Activated CD8-positive, alpha-beta T cell treated with anti-CD3 and anti-CD28 coated beads for 36 hours (primary cell): ENCODE results near the gene GNB1. TPM values are rescaled to one million over a fixed set of nuclear protein-coding genes. Genes with fewer than 3 reads are reported as not detected.
"Not testable (repeated sequence)": the region's sequence is repeated elsewhere in the genome, so short reads cannot be mapped to it uniquely, and the experiment has no call there.

ENCODE experiments used
- ATAC-seq: fragments of 200-7000 bp; cut with Tn5 transposase; one replicate; pipeline ENCODE4 v1.10.0; 2021; ENCODE audit warnings: mild to moderate bottlenecking, moderate library complexity
- CTCF ChIA-PET: fragments of 350-600 bp; sonication (Branson Sonifier 250); formaldehyde crosslinking; loops from one replicate; lab custom pipeline; 2021; ENCODE audit warnings: antibody characterized with exemption; lab: Charles Lee
- POLR2A ChIA-PET: fragments of 350-600 bp; sonication (Branson Sonifier 250); formaldehyde crosslinking; loops from one replicate; lab custom pipeline; 2021; ENCODE audit warnings: antibody characterized with exemption; lab: Charles Lee
- DNase-seq: peaks from one replicate; pipeline ENCODE4 v3.0.0-alpha.2; 2020
- H3K27ac Mint-ChIP-seq: one replicate; pipeline ENCODE4 v1.8.0; 2021; ENCODE audit warnings: mild to moderate bottlenecking, mixed read lengths
- H3K27me3 Mint-ChIP-seq: one replicate; pipeline ENCODE4 v1.8.0; 2021; ENCODE audit warnings: mixed read lengths
- H3K36me3 Mint-ChIP-seq: one replicate; pipeline ENCODE4 v1.8.0; 2021; ENCODE audit warnings: low read depth, mixed read lengths
- H3K4me1 Mint-ChIP-seq: one replicate; pipeline ENCODE4 v1.8.0; 2021; ENCODE audit warnings: low read depth, mixed read lengths
- H3K4me3 Mint-ChIP-seq: one replicate; pipeline ENCODE4 v1.8.0; 2021; ENCODE audit warnings: mild to moderate bottlenecking, moderate library complexity, mixed read lengths
- H3K9me3 Mint-ChIP-seq: one replicate; pipeline ENCODE4 v1.8.0; 2021; ENCODE audit warnings: mixed read lengths
- CTCF ChIP-seq: fragments of 200-600 bp; IDR thresholded peaks from one replicate; pipeline ENCODE4 v1.8.0; 2022; ENCODE audit warnings: antibody characterized with exemption, mild to moderate bottlenecking
- intact Hi-C: fragments of 100-400 bp; cut with micrococcal nuclease; formaldehyde crosslinking; loops from one replicate; pipeline ENCODE4 v1.10.0; 2022
- total RNA-seq, 2 experiments: library from RNA; stranded (reverse); gene quantifications; one replicate each; pipeline ENCODE4 v1.2.3, GENCODE V29; 2021

GNB1 gene
- total RNA-seq, 2 experiments from 2014 or later, result 318 to 330 TPM

DNA sequence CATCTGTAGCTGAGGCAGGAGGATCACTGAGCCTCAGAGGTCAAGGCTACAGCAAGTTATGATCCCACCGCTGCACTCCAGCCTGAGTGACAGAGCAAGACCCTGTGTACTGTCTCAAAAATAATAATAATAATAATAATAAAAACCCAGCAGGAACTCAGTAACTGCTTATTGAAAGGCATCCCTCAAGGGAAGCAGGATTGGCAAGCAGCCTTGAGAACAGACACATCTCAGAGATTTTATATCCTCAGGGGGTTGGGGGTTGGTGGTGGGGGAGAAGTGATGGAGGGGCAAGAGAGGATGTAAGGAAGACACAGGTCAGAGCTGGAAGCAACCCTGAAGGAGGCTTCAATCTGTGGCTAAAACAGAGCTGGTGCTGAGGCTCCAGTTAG lies 29.6 kb downstream of the GNB1 start:
- Mint-ChIP-seq H3K36me3 (peaks cover 26% of the 10 kb centered on the region), H3K27ac (no peak overlapping the region), H3K27me3 (no peaks in the 10 kb centered on the region), H3K4me3 (no peak overlapping the region), H3K4me1 (peaks cover 68% of the 10 kb centered on the region), H3K9me3 (no peaks in the 10 kb centered on the region)
- intact Hi-C loops, result no loop called here
- CTCF ChIA-PET, result interaction anchor here (1.0 to 1.6 kb wide), 2 partner anchors 8 to 47 kb away, joined by 3 to 4 read pairs; no protein-coding TSS in a partner anchor
- no peak for TF ChIP-seq CTCF
- POLR2A ChIA-PET, result interaction anchor here (0.6 to 2.2 kb wide), 2 partner anchors 14 to 40 kb away, joined by 3 to 5 read pairs; no protein-coding TSS in a partner anchor
- no peak for DNase-seq
- ATAC-seq, result no peak

DNA sequence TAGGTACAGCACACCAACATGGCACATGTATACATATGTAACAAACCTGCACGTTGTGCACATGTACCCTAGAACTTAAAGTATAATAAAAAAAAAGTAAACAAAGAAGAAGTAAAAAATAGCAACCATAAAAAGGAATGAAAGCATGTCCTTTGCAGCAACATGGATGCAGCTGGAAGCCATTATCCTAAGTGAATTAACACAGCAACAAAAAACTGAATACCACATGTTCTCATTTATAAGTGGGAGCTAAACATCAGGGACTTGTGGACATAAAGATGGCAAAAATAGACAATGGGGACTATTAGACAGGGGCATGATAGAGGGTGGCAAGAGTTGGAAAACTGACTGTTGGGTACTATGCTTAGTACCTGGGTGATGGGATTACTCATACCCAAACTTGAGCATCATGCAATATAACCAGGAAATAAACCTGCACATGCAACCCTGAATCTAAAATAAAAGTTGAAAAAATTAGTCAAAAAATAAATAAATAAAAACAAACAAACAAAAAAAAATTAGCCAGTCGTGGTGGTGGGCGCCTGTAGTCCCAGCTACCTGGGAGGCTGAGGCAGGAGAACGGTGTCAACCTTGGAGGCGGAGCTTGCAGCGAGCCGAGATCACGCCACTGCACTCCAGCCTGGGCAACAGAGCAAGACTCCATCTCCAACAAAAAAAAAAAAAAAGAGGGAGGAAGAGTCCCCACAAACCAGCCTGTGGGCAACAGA lies 30.8 kb downstream of the GNB1 start:
- CTCF ChIA-PET, result interaction anchor here (1.0 to 1.6 kb wide), 4 partner anchors 9 to 49 kb away, joined by 3 to 5 read pairs (median 4); no protein-coding TSS in a partner anchor
- H3K27ac Mint-ChIP-seq, result peak overlapping the region; percentile 43
- H3K9me3 Mint-ChIP-seq, DNase-seq, ATAC-seq, H3K4me3 Mint-ChIP-seq, intact Hi-C loops, H3K27me3 Mint-ChIP-seq: not testable (repeated sequence)
- peaks cover 23% of the 10 kb centered on the region for H3K36me3 Mint-ChIP-seq
- H3K4me1 Mint-ChIP-seq, result peaks cover 67% of the 10 kb centered on the region
- POLR2A ChIA-PET, result interaction anchor here (2.2 kb wide), 1 partner anchor 15 kb away, joined by 5 read pairs; no protein-coding TSS in a partner anchor

GRCh38 chr1:1858382-1859086 lies 32.4 kb downstream of the GNB1 start:
- H3K27ac Mint-ChIP-seq, result peak overlapping the region; percentile 54
- intact Hi-C loops, result no loop called here
- H3K4me1 Mint-ChIP-seq, result peaks cover 66% of the 10 kb centered on the region
- POLR2A ChIA-PET, result no interaction called here
- ATAC-seq (no peak), DNase-seq (peak; percentile 18)
- TF ChIP-seq CTCF, result no peak
- peaks cover 16% of the 10 kb centered on the region for H3K36me3 Mint-ChIP-seq
- H3K27me3 Mint-ChIP-seq, result no peaks in the 10 kb centered on the region
- no peaks in the 10 kb centered on the region for H3K9me3 Mint-ChIP-seq
- no peak overlapping the region for H3K4me3 Mint-ChIP-seq
- CTCF ChIA-PET, result interaction anchor here (1.0 to 1.2 kb wide), 2 partner anchors 38 to 47 kb away, joined by 3 to 10 read pairs; no protein-coding TSS in a partner anchor

DNA sequence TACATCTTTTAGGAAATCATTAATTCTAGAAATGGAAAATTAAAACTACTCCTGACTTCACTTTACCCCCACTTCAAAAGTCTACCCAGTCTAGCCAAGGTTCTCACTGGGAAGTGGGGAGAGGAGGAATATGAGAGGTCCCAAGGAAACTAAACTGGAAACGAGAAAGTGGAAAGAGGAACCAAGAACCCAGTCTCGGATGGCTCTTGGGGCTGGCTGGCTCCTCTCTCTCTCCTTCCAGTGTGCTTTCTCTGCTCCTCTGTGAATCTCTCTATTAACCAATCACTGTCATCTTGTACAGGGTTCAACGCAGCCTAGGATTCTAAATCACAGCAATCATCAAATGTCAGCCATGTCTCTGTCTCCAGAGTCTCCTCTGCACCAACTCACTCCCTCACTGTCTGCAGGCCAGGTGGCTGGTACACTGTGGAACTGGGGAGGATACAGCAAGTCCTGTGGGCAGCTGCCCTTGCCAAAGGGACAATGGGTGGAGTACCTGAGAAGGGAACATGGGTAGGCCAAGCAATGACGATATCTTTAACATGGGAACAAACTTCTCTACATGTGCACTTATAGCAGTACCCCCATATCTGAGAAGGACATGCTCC lies 33.7 kb downstream of the GNB1 start:
- Mint-ChIP-seq H3K27me3 (no peaks in the 10 kb centered on the region), H3K27ac (peak overlapping the region; percentile 9), H3K9me3 (no peaks in the 10 kb centered on the region), H3K4me1 (peaks cover 62% of the 10 kb centered on the region), H3K36me3 (peaks cover 21% of the 10 kb centered on the region), H3K4me3 (no peak overlapping the region)
- ATAC-seq (no peak), DNase-seq (no peak)
- CTCF ChIA-PET, result no interaction called here
- POLR2A ChIA-PET, result no interaction called here
- no peak for TF ChIP-seq CTCF
- intact Hi-C loops, result no loop called here

DNA sequence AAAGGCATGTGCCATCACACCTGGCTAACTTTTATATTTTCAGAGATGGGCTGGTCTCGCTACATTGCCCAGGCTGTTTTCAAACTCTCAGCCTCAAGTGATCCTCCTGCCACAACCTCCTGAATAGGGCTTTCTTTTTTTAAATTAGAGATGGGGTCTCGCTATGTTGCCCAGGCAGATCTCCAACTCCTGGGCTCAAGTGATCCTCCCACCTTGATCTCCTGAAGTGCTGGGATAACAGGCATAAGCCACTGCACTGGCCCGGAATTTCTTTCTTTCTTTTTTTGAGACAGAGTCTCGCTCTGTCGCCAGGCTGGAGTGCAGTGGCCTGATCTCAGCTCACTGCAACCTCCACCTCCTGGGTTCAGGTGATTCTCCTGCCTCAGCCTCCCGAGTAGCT lies 34.7 kb downstream of the GNB1 start:
- CTCF ChIA-PET, H3K27ac Mint-ChIP-seq, POLR2A ChIA-PET, H3K27me3 Mint-ChIP-seq, intact Hi-C loops, DNase-seq, ATAC-seq, H3K4me3 Mint-ChIP-seq, H3K9me3 Mint-ChIP-seq: not testable (repeated sequence)
- peaks cover 59% of the 10 kb centered on the region for H3K4me1 Mint-ChIP-seq
- H3K36me3 Mint-ChIP-seq, result peaks cover 15% of the 10 kb centered on the region
